Measurements from ENCODE around the gene SMIM43.

The SMIM43 gene

DNA sequence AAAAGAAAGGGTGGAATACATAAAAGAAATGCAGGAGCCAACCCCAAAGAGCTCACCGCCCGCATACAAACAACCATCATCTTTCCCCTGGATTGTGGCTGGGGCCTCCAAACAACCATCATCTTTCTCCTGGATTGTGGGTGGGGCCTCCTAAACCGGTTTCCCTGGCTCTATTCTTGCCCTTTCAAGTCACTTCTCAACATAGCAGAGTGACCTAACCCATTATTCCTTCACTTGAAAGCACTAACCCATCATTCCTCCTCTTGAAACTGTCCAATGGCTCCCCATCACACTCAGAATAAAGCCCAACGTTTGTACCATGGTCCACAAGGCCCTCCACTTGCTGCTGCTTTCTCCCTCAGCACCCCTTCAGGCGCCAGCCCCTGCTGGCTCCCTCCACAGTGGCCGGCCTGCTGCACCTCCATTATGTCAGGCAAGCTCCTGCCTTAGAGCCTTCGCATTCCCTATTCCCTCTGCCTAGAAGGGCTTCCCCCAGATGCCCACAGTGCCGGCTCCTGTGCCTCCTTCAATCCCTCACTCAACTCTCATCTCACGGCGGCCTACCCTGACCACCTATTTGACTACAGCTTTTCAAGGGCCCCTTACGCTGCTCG lies 24.1 kb downstream of the SMIM43 start:
- no peaks in the 10 kb centered on the region for H3K4me1 ChIP-seq (ENCODE audit: control insufficient read depth in 1 of 2, insufficient read depth in 1 of 2, low read depth in 1 of 2, low read length in 1 of 2)
- TF ChIP-seq, protein P1, sequence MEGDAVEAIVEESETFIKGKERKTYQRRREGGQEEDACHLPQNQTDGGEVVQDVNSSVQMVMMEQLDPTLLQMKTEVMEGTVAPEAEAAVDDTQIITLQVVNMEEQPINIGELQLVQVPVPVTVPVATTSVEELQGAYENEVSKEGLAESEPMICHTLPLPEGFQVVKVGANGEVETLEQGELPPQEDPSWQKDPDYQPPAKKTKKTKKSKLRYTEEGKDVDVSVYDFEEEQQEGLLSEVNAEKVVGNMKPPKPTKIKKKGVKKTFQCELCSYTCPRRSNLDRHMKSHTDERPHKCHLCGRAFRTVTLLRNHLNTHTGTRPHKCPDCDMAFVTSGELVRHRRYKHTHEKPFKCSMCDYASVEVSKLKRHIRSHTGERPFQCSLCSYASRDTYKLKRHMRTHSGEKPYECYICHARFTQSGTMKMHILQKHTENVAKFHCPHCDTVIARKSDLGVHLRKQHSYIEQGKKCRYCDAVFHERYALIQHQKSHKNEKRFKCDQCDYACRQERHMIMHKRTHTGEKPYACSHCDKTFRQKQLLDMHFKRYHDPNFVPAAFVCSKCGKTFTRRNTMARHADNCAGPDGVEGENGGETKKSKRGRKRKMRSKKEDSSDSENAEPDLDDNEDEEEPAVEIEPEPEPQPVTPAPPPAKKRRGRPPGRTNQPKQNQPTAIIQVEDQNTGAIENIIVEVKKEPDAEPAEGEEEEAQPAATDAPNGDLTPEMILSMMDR (IDR thresholded peaks at IDR 0.05), result no peak
- H3K36me3 ChIP-seq, result no peaks in the 10 kb centered on the region
- H3K9me3 ChIP-seq, result no peaks in the 10 kb centered on the region
- no peak overlapping the region for H3K4me3 ChIP-seq (ENCODE audit: low read depth in 1 of 2, low read length in 1 of 2)
- peaks cover 9% of the 10 kb centered on the region for H3K27me3 ChIP-seq
- no peak overlapping the region for H3K27ac ChIP-seq

DNA sequence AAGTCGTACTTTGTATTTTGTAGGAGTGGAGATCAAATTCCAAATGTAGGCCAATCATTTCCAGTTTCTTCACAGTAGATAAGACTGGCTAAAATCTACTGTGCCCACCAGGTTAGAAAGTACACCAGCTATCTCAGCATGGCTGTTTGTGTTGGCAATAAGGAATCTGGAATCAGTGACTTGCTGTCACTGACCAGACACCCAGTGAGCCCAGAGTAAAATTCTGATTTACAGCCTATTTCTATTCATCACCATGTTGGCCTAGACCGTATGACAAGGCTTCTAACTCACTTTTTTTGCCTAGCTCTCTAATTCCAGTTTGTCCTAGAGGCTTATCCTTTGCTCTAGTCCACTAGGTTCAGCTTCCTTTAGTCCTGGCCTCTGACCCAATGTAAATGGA lies 25.4 kb downstream of the SMIM43 start:
- H3K9me3 ChIP-seq, result no peaks in the 10 kb centered on the region
- TF ChIP-seq, protein P1 (IDR thresholded peaks at IDR 0.05), result no peak
- no peak overlapping the region for H3K27ac ChIP-seq
- no peaks in the 10 kb centered on the region for H3K36me3 ChIP-seq
- peaks cover 9% of the 10 kb centered on the region for H3K27me3 ChIP-seq
- no peak overlapping the region for H3K4me3 ChIP-seq (ENCODE audit: low read depth in 1 of 2, low read length in 1 of 2)
- H3K4me1 ChIP-seq (ENCODE audit: control insufficient read depth in 1 of 2, insufficient read depth in 1 of 2, low read depth in 1 of 2, low read length in 1 of 2), result no peaks in the 10 kb centered on the region

DNA sequence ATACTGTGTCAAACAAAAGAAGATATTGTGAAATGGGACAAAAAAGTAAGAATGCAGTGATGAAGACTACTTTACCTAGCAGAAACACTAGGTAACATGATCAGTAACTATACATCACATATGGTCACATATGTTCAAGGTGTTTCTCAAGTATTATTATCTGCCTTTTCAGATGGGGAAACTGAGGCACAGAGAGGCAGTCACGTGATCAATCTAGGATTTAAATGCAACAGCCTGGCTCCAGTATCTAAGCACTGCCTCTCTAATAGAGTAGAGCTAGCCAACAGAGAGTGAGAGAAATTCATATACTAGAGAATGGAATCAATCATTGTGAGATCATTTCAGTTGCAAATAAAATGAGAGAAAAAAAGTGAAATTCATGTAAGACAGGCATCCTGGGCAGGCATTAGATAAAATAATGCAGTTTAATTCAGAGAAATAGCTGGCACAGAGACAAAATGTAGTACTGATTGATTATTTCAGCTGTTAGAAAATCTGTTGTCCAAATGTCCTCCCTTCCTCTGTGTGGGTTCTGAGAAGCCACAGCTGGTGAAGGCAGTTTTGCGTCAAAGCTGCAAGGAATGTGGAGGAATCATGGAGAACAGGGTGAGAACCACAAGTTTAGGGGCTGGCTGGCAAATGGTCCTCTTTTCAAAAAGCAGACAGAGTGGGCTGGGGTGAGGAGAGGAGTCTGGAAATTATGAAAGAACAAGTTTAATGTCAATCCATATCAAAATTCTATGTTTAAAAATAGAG lies 26.0 kb downstream of the SMIM43 start:
- Histone ChIP-seq H3K4me3 (ENCODE audit: low read depth in 1 of 2, low read length in 1 of 2) (no peak overlapping the region), H3K9me3 (no peaks in the 10 kb centered on the region), H3K27me3 (peaks cover 9% of the 10 kb centered on the region), H3K36me3 (no peaks in the 10 kb centered on the region), H3K27ac (no peak overlapping the region), H3K4me1 (ENCODE audit: control insufficient read depth in 1 of 2, insufficient read depth in 1 of 2, low read depth in 1 of 2, low read length in 1 of 2) (no peaks in the 10 kb centered on the region)
- TF ChIP-seq, protein P1 (IDR thresholded peaks at IDR 0.05), result no peak

DNA sequence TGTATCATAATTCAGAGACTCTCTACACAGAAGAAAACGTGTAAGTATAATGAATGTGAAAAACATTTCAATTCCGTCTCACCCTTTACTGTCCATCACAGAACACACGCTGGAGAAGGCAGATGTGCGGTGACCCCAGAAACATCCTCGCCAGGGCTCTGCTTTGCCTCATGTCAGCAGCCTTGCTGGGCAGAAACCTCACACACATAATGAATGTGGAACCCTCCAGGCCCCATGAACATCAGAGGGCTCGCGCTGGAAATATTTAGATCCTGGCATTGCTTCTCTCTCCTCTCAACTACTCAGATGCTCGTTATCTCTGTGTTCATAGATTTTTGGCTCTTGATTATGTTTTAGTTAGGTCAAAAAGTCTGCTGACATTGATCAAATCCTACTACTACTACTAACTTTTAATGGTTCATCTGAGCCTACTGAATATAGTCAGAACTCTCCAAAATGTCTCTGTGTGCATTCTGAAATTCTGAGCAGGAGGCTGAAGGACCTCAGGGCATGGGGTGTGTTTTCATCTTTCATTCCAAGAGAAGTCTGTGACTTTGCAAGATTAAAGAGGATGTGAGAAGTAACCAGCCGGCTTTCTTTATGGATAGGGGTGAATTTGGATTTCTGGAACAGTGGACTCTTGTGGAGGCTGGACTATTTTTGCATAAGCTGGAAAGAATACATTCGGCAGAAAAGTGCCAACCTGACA lies 27.0 kb downstream of the SMIM43 start:
- H3K36me3 ChIP-seq, result no peaks in the 10 kb centered on the region
- TF ChIP-seq, protein P1 (IDR thresholded peaks at IDR 0.05), result no peak
- no peak overlapping the region for H3K27ac ChIP-seq
- no peaks in the 10 kb centered on the region for H3K9me3 ChIP-seq
- H3K27me3 ChIP-seq, result peaks cover 8% of the 10 kb centered on the region
- H3K4me1 ChIP-seq (ENCODE audit: control insufficient read depth in 1 of 2, insufficient read depth in 1 of 2, low read depth in 1 of 2, low read length in 1 of 2), result no peaks in the 10 kb centered on the region
- no peak overlapping the region for H3K4me3 ChIP-seq (ENCODE audit: low read depth in 1 of 2, low read length in 1 of 2)

DNA sequence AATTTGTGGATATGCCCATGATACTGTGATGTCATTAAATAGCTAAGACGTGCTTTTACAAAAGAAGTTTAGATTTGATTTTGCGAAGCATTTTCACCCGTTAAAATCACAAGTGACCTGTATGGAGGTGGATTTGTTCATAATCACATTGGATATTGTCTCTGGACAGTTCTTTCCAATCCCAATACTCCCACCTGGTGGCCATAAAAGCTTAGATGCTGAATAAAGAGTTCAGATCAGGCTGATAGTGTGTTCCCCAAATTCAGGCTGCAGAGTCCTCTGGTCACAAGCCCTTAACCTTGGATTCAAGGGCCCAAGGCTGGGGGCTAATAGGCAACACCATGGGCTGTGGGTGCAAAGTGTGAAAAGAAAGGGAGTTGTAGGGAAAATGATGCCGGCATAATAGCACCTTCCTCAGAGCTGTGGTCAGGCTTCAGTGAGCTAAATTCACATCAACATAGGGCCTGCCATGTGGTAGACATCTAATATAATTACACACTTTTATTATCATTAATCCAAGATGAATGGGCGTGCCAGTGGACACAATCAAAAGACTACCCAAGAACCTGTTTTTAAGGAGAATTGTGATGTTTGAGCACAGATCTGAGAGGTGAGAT lies 28.1 kb downstream of the SMIM43 start:
- Histone ChIP-seq H3K4me3 (ENCODE audit: low read depth in 1 of 2, low read length in 1 of 2) (no peak overlapping the region), H3K36me3 (no peaks in the 10 kb centered on the region), H3K27me3 (peaks cover 4% of the 10 kb centered on the region), H3K27ac (no peak overlapping the region), H3K4me1 (ENCODE audit: control insufficient read depth in 1 of 2, insufficient read depth in 1 of 2, low read depth in 1 of 2, low read length in 1 of 2) (no peaks in the 10 kb centered on the region), H3K9me3 (no peaks in the 10 kb centered on the region)
- TF ChIP-seq, protein P1 (IDR thresholded peaks at IDR 0.05), result no peak

Measured in neutrophil (primary cell).